HG02943 (cell line): ENCODE data around the gene CR1L.
A peak's percentile ranks its signal among the peaks of the same experiment; 100 is the strongest.

Source experiments
- ATAC-seq: cut with Tn5 transposase; IDR thresholded peaks from one replicate; pipeline ENCODE4 v1.9.1; 2021; ENCODE audit warnings: mild to moderate bottlenecking, low read depth, moderate library complexity; ENCODE audit not compliant: unreplicated experiment

The CR1L gene

GRCh38 chr1:207742850-207743555 lies 98.1 kb downstream of the CR1L start:
- ATAC-seq = no peak

- ATAC-seq = no peak
Observed at GRCh38 chr1:207744000-207744534, 99.1 kb downstream of the CR1L start.

- ATAC-seq = no peak
Observed at GRCh38 chr1:207745285-207745684, 100.4 kb downstream of the CR1L start.

- ATAC-seq = no peak
Observed at GRCh38 chr1:207745839-207746767, 101.2 kb downstream of the CR1L start.

GRCh38 chr1:207747627-207748492 lies 102.9 kb downstream of the CR1L start:
- ATAC-seq = no peak

- no peak for ATAC-seq
Observed at GRCh38 chr1:207748737-207749528, 104.0 kb downstream of the CR1L start.

- no peak for ATAC-seq
Observed at GRCh38 chr1:207750631-207751305, 105.8 kb downstream of the CR1L start.

- peak; percentile 2 for ATAC-seq
Observed at GRCh38 chr1:207751463-207751789, 106.5 kb downstream of the CR1L start.

- ATAC-seq = peak; percentile 91
Observed at GRCh38 chr1:207751790-207752455, 107.0 kb downstream of the CR1L start, which contains the start of gene CD46. TSS of gene CD46 (plus strand) at chr1:207752054. CDS start at chr1:207752213, 159 bp downstream.

GRCh38 chr1:207752456-207752998 lies 107.6 kb downstream of the CR1L start:
- ATAC-seq = peak; percentile 29

GRCh38 chr1:207753611-207754010 lies 108.7 kb downstream of the CR1L start:
- no peak for ATAC-seq

GRCh38 chr1:207754011-207754410 lies 109.1 kb downstream of the CR1L start:
- ATAC-seq = no peak

- ATAC-seq = no peak
Observed at GRCh38 chr1:207754974-207755700, 110.2 kb downstream of the CR1L start.

GRCh38 chr1:207755846-207756693 lies 111.1 kb downstream of the CR1L start:
- ATAC-seq = no peak

GRCh38 chr1:207762622-207763021 lies 117.7 kb downstream of the CR1L start:
- ATAC-seq = no peak

GRCh38 chr1:207763091-207763490 lies 118.2 kb downstream of the CR1L start:
- ATAC-seq = no peak

- ATAC-seq = no peak
Observed at GRCh38 chr1:207763972-207764371, 119.0 kb downstream of the CR1L start.
